Fibroblast of peridontal ligament (primary cell): ENCODE measurements around the gene KMT5B.
A peak's percentile ranks its signal among the peaks of the same experiment; 100 is the strongest.

Source experiments
- DNase-seq: peaks from one replicate; pipeline ENCODE4 v3.0.0-alpha.2; 2010; ENCODE audit errors: extremely low read depth

The KMT5B gene

DNA sequence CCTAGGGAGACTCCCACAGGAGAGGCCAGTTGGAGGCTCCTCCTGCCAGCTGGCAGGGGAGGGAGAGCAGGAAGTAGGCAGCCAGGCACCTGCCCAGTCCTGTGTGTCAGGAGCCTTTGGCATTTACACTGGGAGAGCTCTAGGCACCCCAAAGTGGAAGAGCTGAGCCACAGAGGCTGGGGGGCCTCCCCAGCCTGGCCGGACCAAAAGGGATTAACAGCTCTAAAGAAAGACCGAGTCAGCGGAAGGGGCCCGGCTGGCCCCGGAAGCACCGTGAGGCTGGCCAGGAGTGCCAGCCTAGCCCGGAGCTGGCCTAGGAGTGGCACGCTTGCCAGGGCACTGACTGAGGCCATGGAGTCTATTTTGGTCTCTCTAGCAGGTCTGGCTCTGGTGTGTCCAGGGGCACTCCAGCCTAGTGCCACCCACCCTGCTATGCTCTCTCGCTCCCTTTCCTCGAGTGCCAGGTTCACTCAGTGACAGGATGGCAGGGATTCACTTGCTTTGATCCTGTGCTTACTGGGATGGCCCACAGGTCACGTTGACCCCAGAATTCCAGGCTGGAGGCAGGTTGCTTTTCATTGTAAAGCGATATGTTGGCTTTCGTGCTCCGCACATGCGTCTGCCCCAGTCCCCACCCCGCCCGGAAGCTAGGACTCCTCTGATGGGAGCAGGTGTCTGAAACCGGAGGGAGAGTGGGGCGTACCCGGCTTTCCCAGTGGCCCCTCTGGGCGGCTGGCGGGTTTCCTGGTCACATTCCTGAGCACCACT lies 3.3 kb upstream of the KMT5B start:
- no peak for DNase-seq

DNA sequence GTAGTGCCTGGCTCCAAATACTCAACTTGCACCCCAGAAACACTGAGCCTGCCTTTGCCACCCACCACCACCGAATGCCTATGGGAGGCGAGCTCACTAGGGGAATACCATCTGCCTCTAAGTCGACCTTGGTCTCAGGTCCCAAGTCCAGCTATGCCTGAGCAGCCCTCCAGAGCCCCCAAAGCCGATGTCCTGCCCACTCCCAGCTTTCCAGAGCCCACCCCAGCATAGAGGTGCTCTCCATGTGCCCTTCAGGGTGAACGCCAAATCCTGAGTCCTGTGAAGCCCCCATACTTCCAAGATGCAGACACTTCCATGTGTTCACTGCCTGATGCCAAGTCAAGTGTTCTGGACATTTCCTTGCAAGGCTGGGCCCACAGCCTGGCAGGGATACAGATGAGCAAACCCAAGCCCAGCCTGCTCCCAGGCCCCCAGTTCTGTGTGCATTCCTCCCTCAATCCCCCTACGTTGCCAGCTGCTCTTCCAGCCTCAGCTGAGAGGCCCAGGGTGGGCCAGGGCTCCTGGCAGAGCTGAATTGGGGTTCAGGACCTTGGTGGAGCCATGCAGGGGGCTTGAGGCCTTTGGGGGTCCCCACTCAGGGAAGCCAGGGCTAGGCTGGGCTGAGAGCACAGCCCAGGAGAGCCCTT lies 2.6 kb upstream of the KMT5B start:
- no peak for DNase-seq

DNA sequence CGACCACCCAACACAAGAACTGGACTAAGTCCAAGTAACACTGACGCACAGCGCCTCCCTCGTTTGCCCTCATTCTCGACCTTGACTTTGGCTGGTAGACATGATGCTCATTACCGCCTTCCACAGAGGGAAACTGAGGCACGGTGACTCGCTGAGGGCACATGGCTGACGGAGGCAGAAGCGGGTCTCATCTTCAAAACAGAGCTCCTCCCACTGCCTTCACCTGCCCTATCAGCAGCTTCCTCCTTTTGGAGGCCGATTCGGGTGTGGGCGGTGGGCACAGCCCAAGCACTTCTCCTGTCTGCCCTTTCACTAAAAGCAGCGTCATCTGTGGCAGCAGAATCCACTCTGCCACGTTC lies 2.0 kb upstream of the KMT5B start:
- no peak for DNase-seq

DNA sequence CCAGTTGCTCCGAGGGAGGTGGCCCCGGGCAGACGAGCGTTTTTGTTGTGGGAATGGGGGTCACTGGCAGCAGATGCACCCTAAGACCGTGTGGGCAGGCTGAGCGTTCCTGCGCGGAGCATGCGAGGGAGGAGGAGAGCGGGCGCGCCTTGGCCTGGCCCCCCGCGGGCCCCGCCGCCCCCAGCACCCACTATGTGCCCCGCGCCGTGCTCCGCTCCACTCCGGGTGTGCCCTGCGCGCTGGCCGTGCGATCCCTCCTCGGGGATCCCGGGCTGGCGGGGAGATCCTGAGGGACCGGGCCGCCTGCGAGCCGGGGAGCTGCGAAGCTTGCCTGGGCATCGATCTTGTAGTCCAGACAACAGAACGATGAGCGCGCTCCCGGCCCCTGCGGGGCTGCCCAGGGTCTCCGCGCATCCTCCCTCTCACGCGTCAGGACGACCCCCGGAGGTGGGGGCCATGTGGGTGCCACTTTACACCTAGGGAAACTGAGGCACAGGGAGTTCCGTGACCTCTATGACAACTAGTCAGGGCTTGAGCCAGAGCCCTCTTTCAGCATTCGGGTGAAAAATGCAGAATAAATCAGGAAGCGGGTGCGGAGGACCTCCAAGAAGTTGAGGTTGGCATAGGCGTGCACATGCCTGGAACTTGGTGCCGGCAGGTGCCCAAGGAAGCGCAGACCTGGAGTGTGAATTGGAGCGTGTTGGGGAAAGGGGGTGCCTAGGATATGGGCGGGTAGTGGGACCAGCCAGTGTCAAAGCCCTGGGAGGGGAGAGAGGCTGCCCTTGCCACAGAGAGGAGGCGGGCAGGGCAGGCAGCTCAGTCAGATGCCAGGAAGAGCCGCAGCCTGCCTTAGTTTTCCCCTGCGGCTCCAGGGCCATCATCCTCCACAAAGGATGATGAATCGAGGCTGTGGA lies 1.3 kb upstream of the KMT5B start:
- no peak for DNase-seq

DNA sequence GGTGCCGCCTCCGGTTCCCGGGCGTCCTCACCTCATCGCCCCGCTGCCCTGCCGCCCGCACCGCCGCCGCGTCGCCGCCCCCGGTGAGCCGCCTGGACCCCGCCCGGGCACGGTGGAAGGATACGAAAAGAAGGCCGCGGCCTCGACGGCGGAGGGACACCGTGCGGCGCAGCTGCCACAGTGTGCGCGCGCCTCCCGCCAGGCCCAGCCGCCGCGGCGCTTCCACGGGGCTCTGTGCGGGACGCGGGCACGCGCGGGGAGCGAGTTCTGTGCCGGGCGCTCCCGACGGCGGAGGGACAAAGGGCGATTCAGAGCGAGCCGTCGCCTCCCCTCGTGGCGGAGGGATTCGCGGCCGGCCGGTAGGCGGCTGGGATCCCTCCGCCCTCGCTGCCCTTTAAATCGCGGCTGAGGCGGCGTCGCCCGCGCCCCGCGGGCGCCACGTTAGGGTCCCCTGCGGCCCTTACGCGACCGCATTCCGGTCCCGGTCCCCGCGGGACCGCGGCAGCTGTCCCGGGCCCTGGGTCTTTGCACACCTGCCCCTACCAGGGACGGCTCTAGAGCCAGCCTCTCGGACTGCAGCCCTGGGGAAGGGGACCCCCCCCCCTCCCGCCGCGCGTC lies 568 bp upstream of the KMT5B start:
- peak; percentile 89 for DNase-seq

DNA sequence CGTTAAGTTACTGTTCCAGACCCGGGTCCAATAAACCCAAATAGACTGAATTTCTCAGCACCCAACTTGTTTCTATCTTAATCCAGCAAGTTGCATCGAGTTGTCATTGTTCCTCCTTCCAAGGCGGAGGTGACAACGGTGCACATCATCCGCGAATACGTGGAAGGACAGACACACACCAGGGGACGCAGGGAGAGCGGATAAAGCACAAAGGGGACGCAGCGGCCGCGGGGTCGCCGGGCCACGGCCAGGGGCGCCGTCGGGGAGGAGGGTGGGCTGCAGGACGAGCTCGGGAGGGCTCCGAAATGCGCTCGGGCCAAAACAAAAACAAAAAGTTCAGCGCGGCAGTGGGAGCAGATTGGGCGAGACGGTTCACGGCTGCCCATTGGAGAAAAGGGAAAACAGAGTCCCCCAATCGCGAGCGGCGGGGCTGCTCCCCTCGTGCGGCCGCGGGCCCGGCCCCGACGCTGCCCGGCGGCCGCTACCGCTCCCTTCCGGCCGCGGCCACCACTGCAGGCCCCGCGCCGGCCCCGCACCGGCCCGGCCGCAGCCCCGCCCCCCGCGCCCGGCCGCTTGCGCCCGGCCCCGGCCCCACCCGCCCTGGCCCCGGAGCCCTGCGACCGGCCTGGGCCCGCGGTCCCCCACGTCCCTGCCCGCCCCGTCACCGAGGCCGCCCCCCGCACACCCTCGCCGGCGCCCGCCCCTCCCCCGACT lies 518 bp downstream of the KMT5B start:
- peak; percentile 69 for DNase-seq

DNA sequence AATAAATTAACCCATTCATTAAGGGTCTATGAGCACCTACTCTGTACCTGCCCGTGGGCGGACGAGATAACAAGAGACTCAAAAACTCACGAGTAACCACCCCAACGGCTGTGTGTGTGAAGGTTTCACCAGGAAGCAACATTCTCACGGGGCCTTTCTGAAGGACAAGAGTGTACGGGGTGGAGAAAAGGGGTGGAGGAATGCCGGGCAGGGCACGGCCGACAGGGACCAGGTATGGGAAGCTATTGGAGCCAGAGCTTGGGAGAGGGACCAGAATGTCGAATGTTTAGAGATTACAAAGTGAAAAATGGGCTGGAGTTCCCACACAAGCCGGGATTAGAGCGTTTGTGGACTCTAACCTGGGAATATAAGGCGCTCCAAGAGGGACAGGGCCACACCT lies 1.6 kb downstream of the KMT5B start:
- no peak for DNase-seq

DNA sequence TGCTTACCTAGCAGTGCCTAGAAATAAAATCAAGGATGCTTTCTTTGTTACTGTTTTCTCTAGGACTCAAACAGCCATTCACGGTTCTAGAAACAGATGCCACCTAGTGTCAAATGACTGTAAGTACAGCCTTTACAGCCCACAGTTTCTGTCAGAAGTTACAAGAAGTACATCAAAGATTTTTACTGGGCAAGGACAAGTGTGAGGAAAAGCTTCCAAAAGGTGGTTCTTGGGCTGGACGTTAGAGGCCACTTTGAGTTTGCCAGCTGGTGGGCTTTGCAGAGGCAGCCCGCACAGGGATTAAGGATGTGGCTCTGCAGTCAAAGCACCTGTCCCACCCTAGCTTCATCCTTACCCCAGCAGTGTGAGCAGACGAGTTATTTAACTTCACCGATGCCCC lies 6.9 kb downstream of the KMT5B start:
- DNase-seq, result peak; percentile 79

DNA sequence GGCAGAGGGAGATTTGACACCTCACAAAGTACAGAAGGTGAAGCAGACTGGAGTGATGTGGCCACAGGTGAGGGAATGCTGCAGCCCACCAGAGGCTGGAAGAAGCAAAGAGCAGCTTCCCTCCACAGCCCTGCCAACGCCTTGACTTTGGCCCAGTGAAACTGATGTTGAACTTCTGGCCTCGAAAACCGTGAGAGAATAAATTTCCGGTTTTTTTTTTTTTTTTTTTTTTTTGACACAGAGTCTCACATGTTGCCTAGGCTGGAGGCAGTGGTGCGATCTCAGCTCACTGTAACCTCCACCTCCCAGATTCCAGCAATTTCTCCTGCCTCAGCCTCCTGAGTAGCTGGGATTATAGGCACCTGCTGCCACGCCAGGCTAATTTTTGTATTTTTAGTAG lies 8.7 kb downstream of the KMT5B start:
- no peak for DNase-seq

DNA sequence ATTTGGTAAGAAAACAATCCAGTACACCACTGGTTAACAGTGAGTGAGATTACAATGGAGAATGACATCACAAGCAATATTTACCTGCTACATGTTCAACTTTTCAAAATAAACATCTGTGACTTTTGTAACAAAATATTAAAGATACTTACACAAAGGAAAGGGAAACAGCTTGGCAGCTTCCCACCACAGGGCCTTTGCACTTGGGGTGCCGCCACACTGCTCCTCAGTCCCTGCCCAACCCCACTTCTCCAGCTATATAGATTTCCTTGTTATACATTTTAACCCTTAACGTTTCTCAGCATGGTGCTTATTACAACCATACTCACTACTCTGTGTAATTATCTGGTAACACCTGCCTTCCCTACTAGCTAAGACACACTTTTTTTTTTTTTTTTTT lies 10.9 kb downstream of the KMT5B start:
- DNase-seq, result no peak

DNA sequence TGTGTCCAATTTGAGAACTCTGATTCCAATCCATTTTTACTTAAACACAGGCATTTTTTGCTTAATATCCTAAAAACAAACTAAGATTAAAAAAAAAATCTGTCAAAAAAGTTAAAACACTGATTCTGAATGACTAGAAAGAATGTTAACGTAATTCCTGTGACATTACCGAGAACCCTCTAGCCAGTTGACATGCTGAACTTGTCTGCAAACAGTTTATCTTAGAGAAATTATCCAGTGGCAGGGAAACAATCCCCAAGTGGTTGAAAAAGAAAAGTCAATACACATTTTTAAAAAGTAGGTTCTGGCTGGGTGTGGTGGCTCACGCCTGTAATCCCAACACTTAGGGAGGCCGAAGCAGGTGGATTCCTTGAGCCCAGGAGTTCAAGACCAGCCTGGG lies 11.6 kb downstream of the KMT5B start:
- DNase-seq, result no peak

DNA sequence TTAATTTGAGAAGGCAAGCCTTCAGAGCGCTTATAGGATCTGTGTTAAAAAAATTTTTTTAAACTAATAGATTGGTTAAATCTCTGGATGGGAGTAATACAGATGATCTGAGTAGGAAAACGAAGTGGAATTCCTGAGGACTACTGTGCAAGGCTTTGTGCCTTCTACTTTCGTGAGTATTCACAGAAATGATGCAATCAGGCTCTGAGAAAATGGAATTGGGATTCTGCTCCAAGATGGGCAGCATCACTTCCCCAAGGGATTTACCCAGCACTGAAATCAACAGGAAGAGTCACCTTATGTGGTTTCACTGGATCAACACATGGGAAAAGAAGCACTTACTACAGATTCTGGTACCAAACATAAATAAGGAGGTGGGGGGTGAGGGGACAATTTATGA lies 12.5 kb downstream of the KMT5B start:
- DNase-seq, result peak; percentile 88

DNA sequence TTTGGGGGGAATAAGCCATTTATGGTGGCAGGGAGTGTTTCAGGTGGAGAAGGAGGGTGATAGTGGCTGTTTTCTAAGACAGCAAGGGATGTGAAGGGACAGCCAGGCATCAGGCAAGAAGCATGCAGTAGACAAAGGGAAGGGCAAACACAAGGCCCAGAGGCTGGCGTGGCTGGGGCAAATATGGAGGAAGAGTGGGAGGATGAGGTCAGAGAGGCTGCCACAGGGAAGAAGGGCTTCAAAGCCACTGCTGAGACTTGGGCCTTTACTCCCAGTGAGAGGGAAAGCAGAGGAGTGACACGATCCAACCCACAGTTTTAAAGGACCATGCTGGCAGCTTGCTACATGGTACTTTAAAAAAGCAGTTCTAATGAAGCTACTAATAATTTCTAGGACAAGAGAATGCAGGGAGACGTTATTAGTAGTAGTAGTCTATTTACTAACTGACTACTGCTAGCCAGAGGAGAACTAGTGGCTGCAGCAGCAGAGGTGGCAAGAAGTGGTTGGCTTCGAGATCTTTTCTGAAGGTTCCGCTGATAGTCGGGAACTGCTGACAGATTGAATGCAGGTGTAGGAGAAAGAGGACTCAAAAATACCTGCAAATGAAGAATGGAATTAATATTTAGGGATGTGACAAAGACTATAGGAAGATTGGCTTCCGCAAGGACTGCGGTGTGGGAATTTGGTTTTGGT lies 13.7 kb downstream of the KMT5B start:
- DNase-seq, result no peak

DNA sequence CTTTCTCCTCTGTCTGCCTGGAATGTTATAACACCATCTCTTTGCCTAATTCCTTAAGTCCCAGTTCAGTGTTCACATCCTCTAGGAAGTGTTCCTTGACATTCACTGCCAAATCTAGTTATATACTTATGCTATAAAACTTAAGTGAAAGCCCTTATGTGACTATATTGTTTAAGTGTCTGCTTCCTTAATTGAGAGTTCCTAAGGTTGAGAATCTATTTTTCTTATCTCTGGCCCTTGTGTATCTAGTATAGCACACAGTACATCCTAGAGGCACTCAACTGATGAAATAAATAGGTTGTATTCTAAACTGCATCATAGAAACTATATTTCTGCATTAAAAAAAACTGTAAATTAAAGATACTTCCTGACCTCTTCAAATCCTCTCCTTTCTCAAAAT lies 16.9 kb downstream of the KMT5B start:
- no peak for DNase-seq

DNA sequence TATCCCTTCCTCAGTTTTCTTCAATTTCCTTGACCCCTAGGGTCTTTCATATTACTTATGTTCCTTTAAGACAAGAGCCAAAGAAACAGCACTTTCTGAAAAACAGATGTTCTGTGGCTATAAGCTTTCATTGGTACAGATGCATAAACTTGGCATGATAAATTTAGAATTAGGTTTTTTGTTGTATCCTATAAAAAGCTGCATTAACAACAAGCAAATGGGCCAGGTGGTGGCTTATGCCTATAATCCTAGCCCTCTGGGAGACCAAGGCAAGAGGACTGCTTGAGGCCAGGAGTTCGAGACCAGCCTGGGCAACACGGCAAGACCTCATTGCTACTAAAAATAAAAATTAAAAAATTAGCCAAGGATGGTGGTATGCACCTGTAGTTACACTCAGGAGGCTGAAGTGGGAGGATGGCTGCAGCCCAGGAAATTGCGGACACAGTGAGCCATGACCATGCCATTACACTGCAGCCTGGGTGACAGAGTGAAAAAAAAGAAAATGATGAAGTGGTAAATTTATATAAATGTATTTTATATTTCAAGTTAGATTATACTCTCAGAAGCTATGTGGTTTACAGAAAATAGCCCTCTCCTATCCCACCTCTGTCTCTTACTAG lies 18.3 kb downstream of the KMT5B start:
- DNase-seq, result no peak

DNA sequence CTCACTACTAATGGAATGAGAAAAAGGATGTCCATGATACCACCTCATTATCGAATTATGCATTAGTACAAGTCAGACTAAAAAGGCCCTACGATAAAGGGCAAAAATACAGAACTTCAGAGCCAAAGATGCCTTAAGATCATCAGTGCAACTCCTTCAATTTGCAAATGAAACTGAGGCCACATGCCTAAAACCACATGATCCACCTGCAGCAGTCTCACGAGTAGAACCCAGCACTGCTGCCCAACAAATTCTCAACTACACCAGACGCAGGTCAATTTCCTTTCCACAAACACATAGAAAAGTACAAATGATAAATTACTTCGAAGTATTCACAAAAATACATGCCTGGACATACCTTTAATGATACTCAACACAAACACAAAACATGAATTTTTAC lies 20.1 kb downstream of the KMT5B start:
- DNase-seq, result no peak

DNA sequence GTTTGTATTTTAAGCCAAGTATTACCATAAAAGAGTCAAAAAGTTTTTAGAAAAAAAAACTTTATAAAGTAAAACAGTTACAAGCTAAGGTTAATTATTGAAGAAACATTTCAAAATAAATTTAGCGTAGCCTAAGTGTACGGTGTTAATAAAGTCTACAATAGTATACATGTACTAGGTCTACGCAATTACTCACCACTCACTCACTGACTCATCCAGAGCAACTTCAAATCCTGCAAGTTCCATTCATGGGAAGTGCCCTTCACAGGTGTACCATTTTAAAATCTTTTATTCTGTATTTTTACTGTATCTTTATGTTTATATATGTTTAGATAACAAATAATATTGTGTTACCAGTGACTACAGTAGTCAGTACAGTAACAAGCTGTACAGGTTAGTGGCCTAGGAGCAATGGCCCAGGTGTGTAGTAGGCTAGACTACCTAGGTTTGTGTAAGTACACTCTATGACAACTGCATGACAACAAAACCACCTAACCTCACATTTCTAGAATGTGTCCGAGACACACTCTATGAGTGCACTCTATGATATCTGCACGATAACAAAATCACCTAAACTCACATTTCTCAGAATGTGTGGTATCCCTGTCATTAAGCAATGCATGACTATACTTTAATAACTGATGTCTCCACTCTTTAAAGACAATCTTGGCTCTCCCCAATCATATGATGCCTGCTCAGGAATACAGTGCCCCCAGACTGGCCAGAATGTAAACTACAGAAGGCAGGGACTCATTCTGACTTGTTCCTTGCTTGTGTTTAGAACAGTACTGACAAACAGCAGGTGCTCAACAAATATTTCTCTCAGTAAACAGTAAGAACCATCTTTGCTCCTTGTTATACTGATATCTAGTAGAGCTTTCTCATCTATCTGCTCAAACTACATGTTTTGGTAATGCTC lies 21.2 kb downstream of the KMT5B start:
- DNase-seq, result no peak

DNA sequence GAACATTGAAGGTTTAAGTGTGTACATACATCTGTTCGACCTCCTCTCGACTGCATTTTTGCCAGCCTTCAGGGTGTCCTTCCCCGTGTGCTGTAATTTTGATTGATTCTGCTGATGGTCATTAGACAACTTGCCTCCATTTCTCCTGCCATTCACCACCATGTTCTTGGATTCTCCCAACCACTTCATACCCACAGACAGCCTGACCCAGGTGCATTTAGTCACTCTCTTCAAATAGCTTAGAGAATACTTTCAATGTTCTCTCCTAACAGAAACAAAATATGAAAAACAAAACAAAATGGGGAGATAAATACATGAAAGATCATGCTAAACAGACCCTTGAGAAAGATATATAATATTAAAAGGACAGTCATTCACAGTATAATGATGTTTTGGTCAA lies 23.2 kb downstream of the KMT5B start:
- no peak for DNase-seq

DNA sequence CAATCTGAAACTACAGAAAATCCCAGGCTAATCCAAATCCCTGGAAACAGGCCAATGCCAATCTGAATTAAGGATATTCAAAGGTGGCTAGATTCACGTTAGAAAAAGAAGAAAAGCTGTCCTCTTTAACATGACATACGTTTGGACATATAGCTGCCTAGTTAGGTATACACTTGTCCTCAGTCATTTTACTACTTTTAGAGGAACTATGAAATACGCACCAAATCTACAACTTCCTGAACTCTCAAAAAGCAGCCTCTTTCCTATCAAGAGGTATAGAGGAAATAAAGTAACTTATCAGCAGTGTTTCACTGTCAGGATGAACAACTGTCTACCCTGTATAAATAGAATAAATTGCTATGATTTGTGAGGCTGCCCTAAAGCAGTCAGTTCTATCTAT lies 24.0 kb downstream of the KMT5B start:
- DNase-seq, result no peak

DNA sequence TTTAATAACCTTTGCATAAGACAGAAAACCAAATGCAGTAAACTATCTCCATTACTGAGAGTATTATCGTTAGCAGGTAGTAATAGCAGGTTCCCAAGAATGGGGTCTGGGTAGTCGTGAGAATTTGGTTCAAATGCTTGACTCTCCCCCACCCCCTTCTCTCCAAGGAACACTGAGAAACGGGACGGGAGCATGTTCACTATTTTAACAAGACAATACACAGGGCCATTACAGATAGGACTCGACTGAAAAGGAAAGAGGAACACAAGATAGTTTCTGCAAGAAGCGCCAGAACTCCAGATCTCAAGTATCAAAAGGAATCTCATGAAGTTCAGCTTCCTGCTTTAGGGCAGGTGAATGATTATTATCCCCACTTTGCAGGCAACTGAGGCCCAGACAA lies 27.0 kb downstream of the KMT5B start:
- DNase-seq, result no peak
